Fibroblast of pulmonary artery (primary cell): Measurements from ENCODE around the gene MINK1.

Experiments
- DNase-seq: peaks from one replicate; pipeline ENCODE4 v3.0.0-alpha.2; 2010; ENCODE audit warnings: low read depth
- H3K4me3 ChIP-seq: replicated peaks from 2 replicates; pipeline ENCODE4 v1.5.1; 2011; ENCODE audit warnings: low read depth, mild to moderate bottlenecking, control low read depth, low read length, moderate library complexity
- CTCF ChIP-seq: IDR thresholded peaks from 2 replicates; pipeline ENCODE4 v1.5.1; 2011; ENCODE audit warnings: mild to moderate bottlenecking, control low read depth, low read length, inconsistent platforms; ENCODE audit errors: missing control alignments

Gene MINK1

GRCh38 chr17:4946312-4946976, 113.3 kb downstream of the MINK1 start:
- peak overlapping the region; percentile 95 for H3K4me3 ChIP-seq
- no peak for TF ChIP-seq CTCF
- DNase-seq, result no peak

DNA sequence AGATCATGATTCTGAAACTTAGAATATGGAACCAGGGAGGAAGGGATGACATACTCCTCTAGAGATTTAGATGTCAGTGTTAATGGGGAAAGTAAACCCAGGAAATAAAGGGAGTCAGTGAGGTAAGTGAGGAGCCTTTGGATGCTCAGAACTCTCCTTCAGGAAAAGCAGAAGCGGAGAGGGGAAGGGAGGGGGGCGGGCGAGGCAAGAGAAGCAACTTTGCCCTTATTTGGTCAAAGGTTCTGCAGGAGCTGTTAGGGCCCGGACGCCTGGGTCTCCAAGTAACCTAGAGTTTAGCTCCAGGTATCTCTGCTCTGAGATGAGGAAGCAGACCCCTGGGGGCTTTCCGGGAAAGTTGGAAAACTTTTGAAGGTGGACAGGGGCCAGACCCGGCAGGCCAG, 113.9 kb downstream of the MINK1 start:
- peak overlapping the region; percentile 95 for H3K4me3 ChIP-seq
- TF ChIP-seq CTCF, result no peak
- DNase-seq, result no peak
